GM21515 (cell line): ENCODE data around the gene LYVE1.
"Not testable (repeated sequence)": the region's sequence is repeated elsewhere in the genome, so short reads cannot be mapped to it uniquely, and the experiment has no call there.

Source experiments
- ATAC-seq: cut with Tn5 transposase; IDR thresholded peaks from one replicate; pipeline ENCODE4 v1.9.1; 2021; ENCODE audit not compliant: unreplicated experiment

LYVE1 gene

DNA sequence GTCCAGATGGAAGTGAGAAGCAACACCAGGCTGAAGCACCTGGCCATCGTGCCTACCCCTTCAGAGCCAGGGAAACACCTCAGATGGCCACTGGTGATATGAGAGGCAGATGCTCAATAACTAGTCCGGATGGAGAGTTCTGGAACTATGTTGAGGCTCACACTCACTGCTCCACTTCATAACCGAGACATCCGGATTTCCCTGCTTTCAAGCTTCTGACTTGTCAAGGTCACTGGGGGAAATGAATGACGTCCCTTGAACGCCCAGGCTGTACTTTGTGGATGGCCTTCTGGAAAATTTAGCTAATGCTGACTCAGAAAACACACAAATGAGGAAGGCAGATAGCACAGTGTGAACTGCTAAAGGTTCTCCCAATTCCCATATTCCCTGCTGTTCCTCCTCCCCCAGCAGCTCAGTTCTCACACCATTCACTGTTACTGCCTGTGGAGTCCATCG, at the start of gene LYVE1:
LYVE1 (minus strand) TSS at position 180 of the 456 bp plus-strand sequence; CDS start at position 47, 133 bp downstream.
- ATAC-seq: no peak

DNA sequence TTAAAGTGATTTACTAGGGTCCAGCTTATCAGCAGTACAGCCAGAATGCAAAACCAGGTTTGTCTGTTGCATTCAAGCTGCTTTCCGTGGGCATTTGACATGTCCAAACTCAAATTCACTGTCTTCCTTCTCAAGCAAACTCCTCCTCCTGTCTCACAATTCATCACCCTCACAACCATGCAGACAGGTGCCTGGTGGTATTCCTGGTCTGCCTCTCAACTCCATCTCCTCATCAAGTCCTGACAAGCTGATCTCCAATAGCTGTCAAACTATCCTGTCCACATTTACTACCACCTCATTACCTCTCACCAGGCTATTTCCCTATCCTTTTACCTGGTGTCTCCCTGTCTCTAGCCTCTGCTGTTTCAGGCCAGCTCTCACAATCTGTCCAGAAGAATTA, 49.1 kb upstream of the LYVE1 start:
- no peak for ATAC-seq

DNA sequence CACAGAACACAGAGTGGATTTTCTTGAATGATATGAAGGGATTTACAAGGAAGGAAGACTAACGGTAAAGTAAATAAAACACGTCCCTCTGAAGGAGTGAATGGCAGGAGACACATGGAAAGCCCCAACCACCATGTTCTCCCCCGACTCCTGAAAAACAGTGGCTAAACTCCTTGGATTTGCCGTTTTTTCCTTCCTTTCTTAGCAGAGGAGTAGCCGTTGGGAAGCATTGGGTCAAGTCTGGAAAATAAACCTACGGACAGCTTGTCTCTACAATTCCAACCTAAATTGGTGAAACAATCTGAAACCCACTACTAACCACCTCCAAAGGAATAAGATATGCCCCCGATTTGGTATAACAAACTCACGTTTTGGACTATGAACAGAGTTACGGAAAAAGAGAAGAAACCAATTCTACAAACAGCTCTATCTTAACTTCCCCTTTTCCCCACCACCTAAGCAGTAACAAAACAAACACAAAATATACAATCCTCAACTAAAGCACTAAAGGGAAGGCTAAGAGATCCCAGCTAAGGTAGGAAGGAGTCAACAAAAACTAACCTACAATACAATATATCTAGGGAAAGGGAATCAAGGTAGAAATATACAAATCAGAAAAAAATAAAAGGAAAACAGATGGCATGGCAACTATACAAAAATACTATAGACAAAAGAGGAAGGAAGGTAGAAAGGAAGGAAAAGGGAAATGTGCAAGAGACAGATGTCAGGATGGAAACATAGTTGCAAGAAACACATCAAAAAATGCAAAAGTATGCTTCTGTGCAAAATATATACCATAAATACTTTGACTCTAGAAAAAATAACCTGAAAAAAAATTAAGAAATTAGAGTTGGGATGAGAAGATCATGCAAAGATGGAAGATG, 43.8 kb upstream of the LYVE1 start:
- no peak for ATAC-seq

GRCh38 chr11:10609636-10610035, 41.2 kb upstream of the LYVE1 start:
- no peak for ATAC-seq

DNA sequence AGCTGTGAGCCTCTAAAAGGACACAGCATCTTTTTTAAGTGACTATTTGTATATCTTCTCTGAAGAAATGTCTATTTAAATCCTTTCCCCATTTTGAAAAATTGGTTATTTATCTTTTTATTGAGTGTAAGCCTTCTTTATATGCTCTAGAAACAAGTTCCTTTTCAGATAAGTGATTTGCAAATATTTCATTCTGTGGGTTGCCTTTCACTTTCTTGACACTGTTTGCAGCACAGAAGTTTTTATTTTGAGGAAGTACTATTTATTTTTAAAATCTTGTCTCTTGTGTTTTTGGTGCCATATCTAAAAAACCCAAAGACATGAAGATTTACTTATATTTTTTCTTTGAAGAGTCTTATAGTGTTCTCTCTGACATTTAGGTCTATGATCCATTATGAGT, 40.1 kb upstream of the LYVE1 start:
- ATAC-seq: no peak

- ATAC-seq: no peak
Measured at GRCh38 chr11:10607462-10608132, 39.1 kb upstream of the LYVE1 start.

- no peak for ATAC-seq
Measured at GRCh38 chr11:10606536-10607208, 38.2 kb upstream of the LYVE1 start.

DNA sequence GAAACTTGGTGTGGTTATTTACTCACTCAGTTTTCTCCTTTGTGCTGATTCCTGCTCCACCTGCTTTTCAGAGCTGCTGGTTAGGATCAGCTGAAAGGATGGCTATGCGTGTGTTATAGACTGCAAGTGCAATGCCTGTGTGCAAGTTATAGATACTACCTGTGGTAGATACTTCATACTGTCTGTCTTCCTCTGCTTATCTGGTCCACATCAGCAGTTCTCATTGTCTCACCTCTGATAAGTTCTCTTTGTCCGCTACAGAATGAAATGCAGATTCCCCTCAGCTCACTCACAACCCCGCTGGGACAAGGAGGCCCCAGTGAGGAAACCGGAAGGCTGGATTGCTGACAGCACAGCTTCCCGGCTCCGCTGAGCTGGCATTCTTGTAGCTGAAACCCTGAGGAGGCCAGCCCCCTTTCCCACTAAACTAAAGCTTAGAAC, 37.5 kb upstream of the LYVE1 start:
- ATAC-seq: no peak

GRCh38 chr11:10604798-10605197, 36.3 kb upstream of the LYVE1 start:
- no peak for ATAC-seq

DNA sequence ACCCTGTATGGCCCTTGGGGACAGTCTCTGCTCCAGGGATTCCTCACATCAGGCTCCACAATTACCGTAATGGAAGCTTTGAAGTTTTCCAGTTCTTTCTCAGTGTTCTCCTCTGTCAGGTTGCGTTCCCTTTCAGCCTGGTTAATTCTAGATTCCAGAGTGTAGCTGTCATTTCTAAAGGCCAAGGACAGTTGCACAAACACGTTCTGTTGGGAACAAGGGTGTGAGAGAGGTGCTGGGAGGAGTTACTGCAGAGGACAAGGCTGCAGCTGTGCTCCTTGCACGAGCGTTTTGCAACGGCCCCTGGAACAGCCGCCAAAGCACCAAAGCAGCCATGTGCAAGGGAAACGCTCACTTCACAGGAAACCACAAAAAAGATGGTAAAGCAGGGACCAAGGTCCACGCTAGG, 35.9 kb upstream of the LYVE1 start:
- no peak for ATAC-seq

- ATAC-seq: no peak
Measured at GRCh38 chr11:10603721-10604297, 35.3 kb upstream of the LYVE1 start.

DNA sequence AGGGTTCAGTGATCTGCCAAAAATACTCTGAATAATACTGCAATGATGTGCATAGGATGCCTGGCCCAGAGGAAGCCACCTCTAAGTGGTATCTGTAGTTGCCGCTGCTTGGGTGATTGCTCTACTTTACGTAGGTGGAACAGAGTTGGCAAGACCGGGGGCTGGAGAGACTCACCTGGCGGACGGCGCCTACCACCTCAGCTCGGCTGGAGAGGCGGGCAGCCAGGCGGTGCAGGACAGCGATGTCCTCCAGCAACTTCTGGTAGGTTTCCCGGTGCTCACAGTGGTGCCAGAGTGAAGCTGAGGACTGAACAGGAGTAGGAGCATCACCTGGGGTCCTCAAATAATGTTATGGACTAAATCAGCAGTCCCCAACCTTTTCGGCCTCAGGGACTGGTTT, 34.5 kb upstream of the LYVE1 start:
- no peak for ATAC-seq

DNA sequence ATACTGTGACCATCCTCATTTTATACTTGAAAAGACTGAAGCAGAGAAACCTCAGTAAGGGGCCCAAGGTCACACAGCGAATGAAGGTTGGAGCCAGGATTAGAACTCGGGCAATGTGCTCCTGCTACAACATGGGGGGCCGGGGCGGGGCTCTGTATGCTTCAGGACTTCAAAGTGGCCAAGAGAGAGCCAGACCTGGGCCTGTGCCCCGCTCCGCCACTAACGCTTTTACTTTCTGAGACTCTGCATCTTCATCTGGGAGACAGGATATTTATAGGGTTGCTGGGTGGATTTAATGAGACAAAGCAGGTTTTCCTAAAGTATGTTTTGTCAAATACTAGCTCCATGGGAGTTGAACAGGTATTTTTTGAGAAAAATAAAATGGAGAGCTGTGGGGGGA, 33.9 kb upstream of the LYVE1 start:
- ATAC-seq: no peak

DNA sequence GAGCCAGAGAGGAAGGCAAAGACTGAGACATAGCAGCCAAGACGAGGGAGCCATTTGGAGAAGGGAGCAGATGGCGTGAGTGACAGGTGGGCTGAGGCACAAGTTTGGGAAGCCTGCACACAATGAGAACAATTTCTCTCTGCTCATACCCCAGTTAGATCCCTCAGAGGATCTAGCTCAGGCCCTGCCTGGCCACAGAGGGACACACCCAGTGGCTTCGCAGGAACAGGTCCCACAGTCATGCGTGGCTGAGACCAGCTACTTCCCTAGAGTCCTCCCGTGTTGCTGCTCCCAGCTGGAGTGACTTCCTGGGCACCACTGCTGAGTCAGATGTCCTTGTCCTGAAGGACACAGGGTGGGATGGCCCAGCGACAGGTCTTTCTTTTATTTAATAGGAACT, 33.4 kb upstream of the LYVE1 start:
- ATAC-seq: no peak

DNA sequence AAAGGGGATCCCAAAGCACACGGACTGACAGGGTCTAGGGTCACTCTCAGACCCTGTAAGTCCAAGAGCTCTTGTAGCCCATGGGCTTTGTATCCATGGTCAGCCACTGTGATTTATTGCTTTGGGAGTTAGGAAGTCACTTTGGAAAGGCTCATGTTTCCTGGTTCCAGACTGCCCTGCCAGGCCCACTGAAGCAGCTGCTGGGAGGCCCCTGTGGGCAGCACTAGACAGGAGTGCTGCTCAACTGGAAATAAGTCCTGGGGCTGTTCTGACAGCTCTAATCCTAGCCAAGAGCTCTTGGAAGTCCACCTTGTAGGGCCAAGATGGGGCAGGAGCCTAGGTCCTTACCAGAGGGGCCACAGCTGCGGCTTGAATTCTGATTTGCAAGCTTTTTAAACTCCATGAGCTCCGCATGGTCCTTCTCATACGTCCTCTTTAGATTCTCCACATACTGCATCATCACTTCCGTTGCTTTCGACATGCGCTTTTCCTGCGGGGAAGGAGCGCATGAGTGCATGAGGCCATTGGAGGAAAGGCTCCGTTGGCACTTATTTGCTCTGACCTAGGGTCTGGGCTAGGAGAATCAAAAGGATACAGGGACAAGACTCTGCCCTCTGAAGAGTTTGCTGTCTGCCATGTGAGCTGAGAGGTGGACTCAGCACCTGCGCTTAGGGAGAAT, 32.2 kb upstream of the LYVE1 start:
- no peak for ATAC-seq

- no peak for ATAC-seq
Measured at GRCh38 chr11:10599388-10600175, 31.1 kb upstream of the LYVE1 start.

DNA sequence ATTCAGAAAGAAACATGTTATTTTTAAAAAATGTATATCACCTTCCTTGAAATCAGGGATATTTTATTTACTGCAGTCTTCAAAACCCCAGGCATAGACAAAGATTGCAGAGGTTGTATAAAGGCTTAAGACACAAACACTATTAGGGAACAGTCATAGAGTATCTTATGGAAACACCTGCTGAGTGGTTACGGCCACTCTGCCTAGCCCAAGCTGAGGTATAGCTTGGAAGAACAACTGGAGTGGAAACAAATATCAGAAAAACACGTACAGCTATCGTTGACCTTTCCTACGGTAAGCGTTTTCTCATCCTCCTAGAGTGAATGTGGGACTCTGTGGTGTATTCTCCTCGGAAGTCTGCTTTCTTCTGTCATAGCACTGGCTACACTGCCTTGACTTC, 30.4 kb upstream of the LYVE1 start:
- no peak for ATAC-seq

- ATAC-seq: no peak
Measured at GRCh38 chr11:10597877-10598351, 29.4 kb upstream of the LYVE1 start.

DNA sequence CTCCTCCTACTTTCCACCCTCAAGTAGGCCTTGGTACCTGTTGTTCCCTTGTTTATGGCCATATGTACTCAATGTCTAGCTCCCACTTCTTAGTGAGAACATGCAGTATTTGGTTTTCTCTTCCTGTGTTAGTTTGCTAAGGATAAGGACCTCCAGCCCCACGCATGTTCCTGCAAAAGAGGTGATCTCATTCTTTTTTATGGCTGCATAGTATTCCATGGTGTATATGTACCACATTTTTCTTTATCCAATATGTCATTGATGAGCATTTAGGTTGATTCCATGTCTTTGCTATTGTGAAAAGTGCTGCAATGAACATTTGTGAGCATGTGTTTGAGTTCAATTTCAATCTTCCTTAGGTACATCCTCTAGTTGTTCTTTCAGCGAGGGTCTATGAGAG, 27.4 kb upstream of the LYVE1 start:
- not testable (repeated sequence) for ATAC-seq

- ATAC-seq: no peak
Measured at GRCh38 chr11:10594407-10594806, 25.9 kb upstream of the LYVE1 start.
